Coronary artery (tissue), 2 donors: Measurements from ENCODE around the gene SPATA4.

Experiments
- DNase-seq: peaks from one replicate; pipeline ENCODE4 v3.0.0-alpha.2; 2017; ENCODE audit warnings: low spot score
- H3K27ac ChIP-seq, 2 donors: fragments of 200-600 bp; sonication (generic); one replicate each; pipeline ENCODE4 v1.5.1; 2016 to 2019
- H3K4me3 ChIP-seq: fragments of 200-600 bp; sonication (generic); 2 replicates; pipeline ENCODE4 v1.5.1; 2016; ENCODE audit warnings: mild to moderate bottlenecking, moderate library complexity
- TF ChIP-seq, protein P1 (sequence below): fragments of 200-600 bp; sonication (generic); IDR thresholded peaks from one replicate; pipeline ENCODE4 v1.5.1; 2019; ENCODE audit warnings: antibody characterized with exemption

Gene SPATA4

GRCh38 chr4:176191974-176192373 is 3.4 kb downstream of the SPATA4 start:
- no peak for DNase-seq

GRCh38 chr4:176189891-176190795 is 5.2 kb downstream of the SPATA4 start:
- H3K27ac ChIP-seq = no peak overlapping the region
- DNase-seq = no peak
- TF ChIP-seq, protein P1, sequence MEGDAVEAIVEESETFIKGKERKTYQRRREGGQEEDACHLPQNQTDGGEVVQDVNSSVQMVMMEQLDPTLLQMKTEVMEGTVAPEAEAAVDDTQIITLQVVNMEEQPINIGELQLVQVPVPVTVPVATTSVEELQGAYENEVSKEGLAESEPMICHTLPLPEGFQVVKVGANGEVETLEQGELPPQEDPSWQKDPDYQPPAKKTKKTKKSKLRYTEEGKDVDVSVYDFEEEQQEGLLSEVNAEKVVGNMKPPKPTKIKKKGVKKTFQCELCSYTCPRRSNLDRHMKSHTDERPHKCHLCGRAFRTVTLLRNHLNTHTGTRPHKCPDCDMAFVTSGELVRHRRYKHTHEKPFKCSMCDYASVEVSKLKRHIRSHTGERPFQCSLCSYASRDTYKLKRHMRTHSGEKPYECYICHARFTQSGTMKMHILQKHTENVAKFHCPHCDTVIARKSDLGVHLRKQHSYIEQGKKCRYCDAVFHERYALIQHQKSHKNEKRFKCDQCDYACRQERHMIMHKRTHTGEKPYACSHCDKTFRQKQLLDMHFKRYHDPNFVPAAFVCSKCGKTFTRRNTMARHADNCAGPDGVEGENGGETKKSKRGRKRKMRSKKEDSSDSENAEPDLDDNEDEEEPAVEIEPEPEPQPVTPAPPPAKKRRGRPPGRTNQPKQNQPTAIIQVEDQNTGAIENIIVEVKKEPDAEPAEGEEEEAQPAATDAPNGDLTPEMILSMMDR = no peak
- H3K4me3 ChIP-seq = no peak overlapping the region

More at GRCh38 chr4:176191974-176192373, 3.4 kb downstream of the SPATA4 start:
- H3K27ac ChIP-seq = no peak overlapping the region
- H3K4me3 ChIP-seq = no peak overlapping the region
- TF ChIP-seq, protein P1 = no peak

DNA sequence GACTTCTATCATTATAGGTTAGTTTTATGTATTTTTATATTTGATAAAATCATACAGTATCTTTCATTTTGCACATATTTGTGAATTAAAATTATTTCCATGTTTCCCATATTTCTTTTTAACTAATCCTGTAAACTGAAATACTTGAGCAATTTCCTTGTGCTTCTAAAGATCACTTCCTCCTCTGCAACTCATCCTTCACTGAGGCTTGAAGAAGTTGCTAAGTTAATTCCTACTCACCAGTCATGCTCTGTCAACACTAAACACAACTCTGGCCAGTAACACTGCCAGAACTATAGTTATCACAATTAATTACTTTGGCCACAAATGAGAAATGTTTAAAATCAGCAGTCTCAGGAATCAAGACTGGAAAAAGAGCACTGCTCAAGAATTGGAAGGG is 6.7 kb downstream of the SPATA4 start:
- TF ChIP-seq, protein P1 = no peak
- H3K27ac ChIP-seq = no peak overlapping the region
- no peak for DNase-seq
- H3K4me3 ChIP-seq = no peak overlapping the region

DNA sequence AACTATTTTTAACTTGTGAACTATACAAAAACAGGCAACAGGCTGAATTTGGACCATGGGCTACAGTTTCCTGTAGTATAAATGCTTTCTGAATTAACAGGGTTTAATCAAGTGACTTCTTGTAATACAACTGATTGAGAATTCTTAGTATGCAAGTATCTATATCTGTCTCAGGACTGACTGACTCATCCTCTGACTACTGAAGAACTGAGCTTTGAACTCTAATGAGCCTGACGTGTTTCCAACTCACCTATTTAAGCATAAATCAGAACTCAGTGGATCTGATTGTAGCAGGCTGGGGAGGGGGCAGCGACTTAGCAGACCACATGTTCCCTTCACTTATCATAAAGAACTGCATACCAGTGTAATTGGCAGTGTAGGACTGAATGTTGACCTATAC is 7.8 kb downstream of the SPATA4 start:
- no peak overlapping the region for H3K4me3 ChIP-seq
- no peak for DNase-seq
- peak overlapping the region; percentile 55 to 73 for H3K27ac ChIP-seq

GRCh38 chr4:176186671-176187395 is 8.6 kb downstream of the SPATA4 start:
- no peak for DNase-seq
- H3K27ac ChIP-seq = peak overlapping the region; percentile 55 to 73
- TF ChIP-seq, protein P1 = no peak
- no peak overlapping the region for H3K4me3 ChIP-seq

More for the DNA sequence above, 7.8 kb downstream of the SPATA4 start:
- TF ChIP-seq, protein P1 = no peak

- TF ChIP-seq, protein P1 = no peak
- Histone ChIP-seq H3K4me3 (no peak overlapping the region), H3K27ac (peak overlapping the region; percentile 55 to 73)
- DNase-seq = no peak
These were observed 9.3 kb downstream of the SPATA4 start for GRCh38 chr4:176186067-176186466.
